Activated T-helper 2 cell treated with anti-CD3 and anti-CD28 coated beads, Interferon-gamma antibody, Interleukin-2, Interleukin-4, amounts not matched to agents 10 μg/mL and 5 μg/mL and 100 μg/mL, durations not matched to agents 14 hours and 24 hours and 36 hours (primary cell): Measurements from ENCODE around the gene AMACR. TPM values are rescaled to one million over a fixed set of nuclear protein-coding genes. Genes with fewer than 3 reads are reported as not detected.
A peak's percentile ranks its signal among the peaks of the same experiment; 100 is the strongest.
"Not testable (repeated sequence)": the region's sequence is repeated elsewhere in the genome, so short reads cannot be mapped to it uniquely, and the experiment has no call there.

ENCODE experiments used
- DNase-seq: peaks from one replicate; pipeline ENCODE4 v3.0.0; 2021; ENCODE audit warnings: low spot score
- H3K27ac Mint-ChIP-seq: one replicate; pipeline ENCODE4 v1.8.0; 2021; ENCODE audit warnings: mixed read lengths
- H3K27me3 Mint-ChIP-seq: one replicate; pipeline ENCODE4 v1.8.0; 2021; ENCODE audit warnings: low read depth, mixed read lengths
- H3K36me3 Mint-ChIP-seq: one replicate; pipeline ENCODE4 v1.8.0; 2021; ENCODE audit warnings: low read depth, mixed read lengths
- H3K4me1 Mint-ChIP-seq: one replicate; pipeline ENCODE4 v1.8.0; 2021; ENCODE audit warnings: low read depth, mixed read lengths
- H3K4me3 Mint-ChIP-seq: one replicate; pipeline ENCODE4 v1.8.0; 2021; ENCODE audit warnings: low read depth, mild to moderate bottlenecking, moderate library complexity, mixed read lengths
- H3K9me3 Mint-ChIP-seq: one replicate; pipeline ENCODE4 v1.8.0; 2021; ENCODE audit warnings: mixed read lengths
- intact Hi-C: fragments of 100-400 bp; cut with micrococcal nuclease; formaldehyde crosslinking; loops from one replicate; pipeline ENCODE4 v1.15.1; 2023
- total RNA-seq: library from RNA; stranded (reverse); gene quantifications from 2 replicates; pipeline ENCODE4 v1.2.3, GENCODE V29; 2022

Gene AMACR
- total RNA-seq, 1 donor from 2014 or later = 8.3 TPM

DNA sequence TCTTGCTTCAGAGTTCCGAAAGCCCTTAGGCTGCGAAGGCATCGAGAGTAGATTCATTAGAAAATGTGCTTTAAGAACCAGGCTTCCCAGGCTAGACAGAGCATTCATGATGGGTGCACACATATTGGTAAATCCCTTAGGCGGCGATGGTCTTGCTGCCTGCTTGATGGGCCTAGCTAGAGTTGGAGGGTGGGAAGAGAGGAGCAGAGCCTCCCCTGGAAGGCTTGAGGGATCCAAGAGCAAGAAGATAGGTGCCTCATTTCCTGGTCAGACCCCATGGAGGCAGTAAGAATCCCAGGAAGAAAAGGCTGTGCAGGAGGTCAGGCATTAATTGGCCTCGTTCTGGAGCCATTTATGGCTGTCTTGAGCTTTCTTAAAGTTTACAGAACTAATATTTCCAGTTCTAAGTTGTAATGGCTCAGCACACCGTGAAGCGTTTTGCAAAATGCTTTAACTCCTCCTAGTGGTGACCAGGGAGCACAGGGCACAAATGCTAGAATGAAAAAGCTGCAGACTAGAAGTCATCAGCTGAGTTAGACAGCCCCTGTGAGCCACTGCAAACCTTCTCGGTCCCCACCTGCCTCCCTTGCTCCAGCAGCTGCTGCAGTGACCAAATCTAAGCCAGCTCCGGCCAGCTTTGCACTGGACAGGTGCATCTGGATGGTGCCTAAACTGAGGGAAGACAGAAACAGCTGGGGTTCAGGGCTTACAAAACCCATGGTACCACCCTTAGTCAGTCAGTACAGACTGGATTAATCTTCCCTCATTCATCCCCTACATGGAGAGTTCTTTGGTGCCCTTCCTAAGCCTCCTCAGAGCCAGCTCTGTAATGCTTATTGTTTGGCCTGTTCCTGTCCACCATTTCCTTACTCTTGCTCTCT lies 38.0 kb downstream of the AMACR start:
- Mint-ChIP-seq H3K36me3 (no peaks in the 10 kb centered on the region), H3K27me3 (no peaks in the 10 kb centered on the region), H3K4me1 (peaks cover 42% of the 10 kb centered on the region), H3K4me3 (no peak overlapping the region), H3K27ac (no peak overlapping the region), H3K9me3 (no peaks in the 10 kb centered on the region)
- no peak for DNase-seq
- intact Hi-C loops = loop anchor here (1.0 to 2.0 kb wide), 2 partner anchors 33 to 534 kb away; partner anchors contain the start of gene RXFP3

DNA sequence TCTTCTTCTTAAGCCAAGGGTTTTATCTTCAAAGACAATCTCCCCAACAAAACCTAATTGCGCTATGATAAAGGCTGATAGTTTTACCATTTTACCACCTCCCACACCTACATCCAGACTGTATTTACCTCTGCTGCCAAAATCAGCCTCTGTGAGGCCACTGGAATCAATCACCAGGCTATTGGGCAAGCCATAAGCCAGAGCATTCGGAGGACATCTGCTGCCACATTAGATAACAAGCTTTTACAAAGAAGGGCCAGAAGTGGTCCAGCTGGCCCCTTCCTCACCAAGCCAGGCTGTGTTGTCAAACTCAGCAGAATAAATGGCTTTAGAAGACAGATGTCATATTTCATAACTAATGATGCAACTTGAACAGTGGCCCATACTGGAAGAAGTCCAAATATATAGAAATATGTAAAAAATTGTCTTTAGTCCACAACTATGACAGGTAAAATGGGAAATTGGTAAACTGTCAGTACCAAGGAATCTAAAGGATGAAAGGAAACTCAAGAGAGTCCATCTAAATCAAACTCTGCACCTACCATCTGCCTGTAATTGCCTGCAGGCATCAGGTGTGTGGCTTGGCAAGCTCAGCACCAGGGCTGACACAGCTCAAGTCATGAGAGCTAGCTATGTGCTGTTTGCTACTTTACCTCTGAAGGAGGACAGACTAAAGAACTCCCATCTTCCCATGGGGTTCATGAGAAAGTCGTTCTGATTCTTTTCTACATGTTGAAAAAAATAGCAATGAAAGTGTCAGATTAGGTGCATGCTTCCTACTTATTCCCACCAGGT lies 39.4 kb downstream of the AMACR start:
- intact Hi-C loops = loop anchor here (1.0 to 2.0 kb wide), 2 partner anchors 32 to 532 kb away; partner anchors contain the start of gene RXFP3
- Mint-ChIP-seq H3K27me3 (no peaks in the 10 kb centered on the region), H3K4me1 (peaks cover 48% of the 10 kb centered on the region)

GRCh38 chr5:33966805-33967204 lies 41.0 kb downstream of the AMACR start:
- H3K9me3 Mint-ChIP-seq = no peaks in the 10 kb centered on the region
- H3K27ac Mint-ChIP-seq = no peak overlapping the region
- DNase-seq = no peak
- H3K27me3 Mint-ChIP-seq = peaks cover 3% of the 10 kb centered on the region
- no peaks in the 10 kb centered on the region for H3K36me3 Mint-ChIP-seq
- peaks cover 36% of the 10 kb centered on the region for H3K4me1 Mint-ChIP-seq
- intact Hi-C loops = no loop called here
- no peak overlapping the region for H3K4me3 Mint-ChIP-seq

More for the DNA sequence above, 39.4 kb downstream of the AMACR start:
- no peak for DNase-seq
- no peaks in the 10 kb centered on the region for H3K9me3 Mint-ChIP-seq
- no peak overlapping the region for H3K27ac Mint-ChIP-seq
- no peak overlapping the region for H3K4me3 Mint-ChIP-seq
- H3K36me3 Mint-ChIP-seq = no peaks in the 10 kb centered on the region

DNA sequence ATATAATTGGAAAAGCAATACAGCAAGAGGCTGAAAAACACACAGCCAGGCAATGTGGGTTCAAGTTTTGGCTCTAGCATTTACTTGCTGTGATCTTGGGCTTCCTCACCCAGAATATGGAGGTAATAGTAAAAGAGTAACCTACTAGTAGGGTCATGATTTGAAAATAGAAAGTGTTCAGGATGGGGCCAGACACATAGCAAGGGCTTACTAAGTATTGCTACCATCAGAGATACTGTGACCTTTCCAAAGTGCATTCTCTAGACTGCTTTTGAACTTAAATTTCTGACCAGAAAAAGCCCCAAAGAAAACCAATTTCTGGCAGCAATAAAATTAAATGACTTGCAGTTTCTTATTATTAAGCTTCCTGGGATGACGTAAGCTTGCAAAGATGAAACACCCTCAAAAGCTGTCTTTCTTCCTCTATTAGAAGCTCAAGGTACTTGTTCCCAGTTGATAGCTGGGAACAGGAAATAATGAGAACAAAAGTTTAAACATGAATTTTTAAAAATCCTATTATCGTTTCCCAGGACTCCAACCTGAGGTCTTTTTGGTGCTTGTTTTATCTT lies 43.6 kb downstream of the AMACR start:
- intact Hi-C loops = loop anchor here (2.0 kb wide), 2 partner anchors 45 to 523 kb away; partner anchors contain the start of genes AMACR and TARS1
- Mint-ChIP-seq H3K4me3 (peak overlapping the region; percentile 4), H3K9me3 (no peaks in the 10 kb centered on the region), H3K27ac (no peak overlapping the region), H3K27me3 (peaks cover 18% of the 10 kb centered on the region), H3K36me3 (no peaks in the 10 kb centered on the region), H3K4me1 (peaks cover 34% of the 10 kb centered on the region)
- no peak for DNase-seq

GRCh38 chr5:33958176-33958575 lies 49.7 kb downstream of the AMACR start:
- Mint-ChIP-seq H3K4me3 (no peak overlapping the region), H3K27ac (no peak overlapping the region), H3K27me3 (peaks cover 40% of the 10 kb centered on the region), H3K4me1 (no peaks in the 10 kb centered on the region), H3K36me3 (no peaks in the 10 kb centered on the region), H3K9me3 (peaks cover 3% of the 10 kb centered on the region)
- intact Hi-C loops = no loop called here
- DNase-seq = no peak

GRCh38 chr5:33957577-33958150 lies 50.2 kb downstream of the AMACR start:
- Mint-ChIP-seq H3K36me3 (no peaks in the 10 kb centered on the region), H3K4me3 (no peak overlapping the region), H3K27ac (no peak overlapping the region), H3K4me1 (no peaks in the 10 kb centered on the region), H3K9me3 (peaks cover 3% of the 10 kb centered on the region), H3K27me3 (peaks cover 40% of the 10 kb centered on the region)
- no peak for DNase-seq
- intact Hi-C loops = no loop called here

DNA sequence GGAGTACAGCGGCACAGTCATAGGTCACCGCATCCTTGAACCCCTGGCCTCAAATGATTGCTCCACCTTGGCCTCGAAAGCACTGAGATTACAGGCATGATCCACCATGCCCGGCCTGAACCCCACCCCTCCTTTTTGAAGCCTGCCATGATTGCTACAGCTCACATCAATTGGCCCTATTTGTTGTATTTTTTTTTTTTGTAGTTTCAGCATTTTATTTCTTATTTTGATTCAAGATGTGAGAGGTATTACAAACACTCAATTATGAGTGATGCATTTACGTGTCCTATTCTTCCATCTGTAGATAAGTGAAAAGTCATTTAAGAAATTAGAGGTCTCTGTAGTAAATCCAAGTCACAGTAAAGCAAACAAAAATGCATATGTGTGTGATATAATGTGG lies 55.7 kb downstream of the AMACR start:
- intact Hi-C loops, H3K9me3 Mint-ChIP-seq: not testable (repeated sequence)

GRCh38 chr5:33944543-33945132 lies 63.2 kb downstream of the AMACR start:
- intact Hi-C loops = no loop called here
- Mint-ChIP-seq H3K27me3 (peaks cover 29% of the 10 kb centered on the region), H3K9me3 (no peaks in the 10 kb centered on the region), H3K4me1 (no peaks in the 10 kb centered on the region), H3K4me3 (no peak overlapping the region), H3K27ac (no peak overlapping the region), H3K36me3 (no peaks in the 10 kb centered on the region)
- no peak for DNase-seq

More for the DNA sequence above, 55.7 kb downstream of the AMACR start:
- H3K4me1 Mint-ChIP-seq, H3K36me3 Mint-ChIP-seq, DNase-seq, H3K27ac Mint-ChIP-seq, H3K27me3 Mint-ChIP-seq, H3K4me3 Mint-ChIP-seq: not testable (repeated sequence)

GRCh38 chr5:33941090-33941489 lies 66.8 kb downstream of the AMACR start:
- intact Hi-C loops = no loop called here

GRCh38 chr5:33939556-33940262 lies 68.1 kb downstream of the AMACR start:
- H3K4me3 Mint-ChIP-seq = no peak overlapping the region
- H3K27ac Mint-ChIP-seq = no peak overlapping the region
- intact Hi-C loops = loop anchor here (5.0 kb wide), 1 partner anchor 1227 kb away; the partner anchor contains the start of gene NPR3
- H3K27me3 Mint-ChIP-seq = peaks cover 53% of the 10 kb centered on the region
- no peaks in the 10 kb centered on the region for H3K9me3 Mint-ChIP-seq
- DNase-seq = no peak
- no peaks in the 10 kb centered on the region for H3K4me1 Mint-ChIP-seq
- H3K36me3 Mint-ChIP-seq = no peaks in the 10 kb centered on the region

More at GRCh38 chr5:33941090-33941489, 66.8 kb downstream of the AMACR start:
- Mint-ChIP-seq H3K9me3 (no peaks in the 10 kb centered on the region), H3K27ac (no peak overlapping the region), H3K27me3 (peaks cover 50% of the 10 kb centered on the region), H3K36me3 (no peaks in the 10 kb centered on the region), H3K4me3 (no peak overlapping the region), H3K4me1 (no peaks in the 10 kb centered on the region)
- no peak for DNase-seq

GRCh38 chr5:33938881-33939280 lies 69.0 kb downstream of the AMACR start:
- DNase-seq = no peak
- H3K4me1 Mint-ChIP-seq = no peaks in the 10 kb centered on the region
- no peaks in the 10 kb centered on the region for H3K9me3 Mint-ChIP-seq
- peaks cover 53% of the 10 kb centered on the region for H3K27me3 Mint-ChIP-seq
- H3K27ac Mint-ChIP-seq = no peak overlapping the region
- H3K36me3 Mint-ChIP-seq = no peaks in the 10 kb centered on the region
- no peak overlapping the region for H3K4me3 Mint-ChIP-seq
- intact Hi-C loops = loop anchor here (5.0 kb wide), 1 partner anchor 1227 kb away; the partner anchor contains the start of gene NPR3
